HepG2 (cell line): ENCODE data around the gene ALDH4A1.

Source experiments
- CREB1 ChIP-seq, 2 experiments: fragments of 450-650 bp in 1 of 2; IDR thresholded peaks; 2 replicates each; pipeline ENCODE4 v1.6.1; 2016 to 2017; ENCODE audit warnings: control low read depth in 1 of 2, mild to moderate bottlenecking in 1 of 2, missing compliant biosample characterization in 1 of 2, missing genetic modification characterization in 1 of 2
- FUBP1 ChIP-seq: sonication (generic); formaldehyde crosslinking; IDR thresholded peaks from 2 replicates; pipeline ENCODE4 v1.5.1; 2020; ENCODE audit warnings: missing genetic modification reagents, mild to moderate bottlenecking, borderline replicate concordance
- GZF1 ChIP-seq: sonication (generic); formaldehyde crosslinking; IDR thresholded peaks from 2 replicates; pipeline ENCODE4 v1.5.1; 2020; ENCODE audit warnings: mild to moderate bottlenecking, missing genetic modification reagents
- HCFC1 ChIP-seq: fragments of 150-350 bp; IDR thresholded peaks from 2 replicates; pipeline ENCODE4 v1.6.1; 2014; ENCODE audit warnings: low read depth, low read length
- HMGA1 ChIP-seq: sonication (generic); formaldehyde crosslinking; conservative IDR thresholded peaks from 2 replicates; pipeline ENCODE4 v1.4.0; 2020; ENCODE audit warnings: missing genetic modification reagents
- ZNF615 ChIP-seq: sonication (generic); formaldehyde crosslinking; IDR thresholded peaks from 2 replicates; pipeline ENCODE4 v1.5.0; 2020; ENCODE audit warnings: mild to moderate bottlenecking, missing genetic modification reagents, borderline replicate concordance
- TF ChIP-seq, protein P1 (sequence below): sonication (generic); formaldehyde crosslinking; IDR thresholded peaks from 2 replicates; pipeline ENCODE4 v1.5.0; 2020; ENCODE audit warnings: mild to moderate bottlenecking, missing genetic modification reagents, moderate library complexity
- TF ChIP-seq, protein P2 (sequence below): sonication (generic); formaldehyde crosslinking; IDR thresholded peaks from 2 replicates; pipeline ENCODE4 v1.9.0; 2021; ENCODE audit warnings: missing genetic modification reagents, borderline replicate concordance
- TF ChIP-seq, protein P3 (sequence below): IDR thresholded peaks from 2 replicates; pipeline ENCODE4 v1.6.1; 2016; ENCODE audit warnings: missing compliant biosample characterization, missing genetic modification reagents, borderline replicate concordance

DNA sequence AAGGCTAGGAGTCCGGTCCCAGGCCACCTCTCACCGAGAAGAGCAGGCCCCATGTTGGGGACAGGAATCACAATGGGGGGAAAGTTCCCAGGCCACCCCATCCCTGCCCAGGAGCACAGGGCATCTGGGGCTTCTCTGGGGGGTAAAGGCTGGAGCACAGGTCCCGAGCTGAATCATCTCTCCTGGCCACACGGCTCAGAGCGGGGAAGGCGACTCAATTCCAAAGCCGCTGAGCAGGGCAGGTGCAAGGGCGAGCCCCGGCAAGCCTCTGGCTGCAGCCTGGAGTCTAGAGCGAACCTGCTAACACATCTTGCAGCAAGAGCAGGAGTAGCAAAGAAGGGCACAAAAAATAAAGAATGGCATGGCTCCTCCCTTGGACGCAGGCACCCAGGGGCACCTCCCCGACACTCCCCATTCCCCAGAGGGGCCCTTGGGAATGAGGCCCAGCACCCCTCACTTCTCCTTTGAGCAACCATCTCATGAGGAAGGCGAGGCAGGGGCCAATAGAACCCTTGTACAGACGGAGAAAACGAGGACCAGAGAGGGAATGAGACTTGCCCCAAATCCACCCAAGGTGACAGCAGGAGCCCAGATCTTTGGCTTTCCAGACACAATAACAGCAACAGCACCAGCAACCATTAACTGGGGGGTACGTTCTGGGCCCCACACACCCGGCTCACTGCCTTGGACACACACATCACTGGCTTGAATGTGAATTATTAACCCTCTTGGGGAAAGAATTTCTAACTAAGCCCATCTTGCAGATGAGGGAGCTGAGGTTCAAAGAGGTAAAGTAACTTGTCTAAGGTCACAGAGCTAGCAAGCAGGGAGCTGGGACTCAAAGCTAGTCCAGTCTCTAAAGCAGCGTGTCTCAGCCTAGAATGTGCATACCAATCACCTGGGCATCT is 20.7 kb upstream of the ALDH4A1 start:
- TF ChIP-seq HMGA1 (CRISPR knock-in tag) (no peak), ZNF615 (CRISPR knock-in tag) (no peak), HCFC1 (no peak), GZF1 (no peak), FUBP1 (CRISPR knock-in tag) (no peak), CREB1 (IDR thresholded peaks at IDR 0.05) (no peak), CREB1 (CRISPR knock-in tag; IDR thresholded peaks at IDR 0.05) (no peak)
- TF ChIP-seq, protein P1, sequence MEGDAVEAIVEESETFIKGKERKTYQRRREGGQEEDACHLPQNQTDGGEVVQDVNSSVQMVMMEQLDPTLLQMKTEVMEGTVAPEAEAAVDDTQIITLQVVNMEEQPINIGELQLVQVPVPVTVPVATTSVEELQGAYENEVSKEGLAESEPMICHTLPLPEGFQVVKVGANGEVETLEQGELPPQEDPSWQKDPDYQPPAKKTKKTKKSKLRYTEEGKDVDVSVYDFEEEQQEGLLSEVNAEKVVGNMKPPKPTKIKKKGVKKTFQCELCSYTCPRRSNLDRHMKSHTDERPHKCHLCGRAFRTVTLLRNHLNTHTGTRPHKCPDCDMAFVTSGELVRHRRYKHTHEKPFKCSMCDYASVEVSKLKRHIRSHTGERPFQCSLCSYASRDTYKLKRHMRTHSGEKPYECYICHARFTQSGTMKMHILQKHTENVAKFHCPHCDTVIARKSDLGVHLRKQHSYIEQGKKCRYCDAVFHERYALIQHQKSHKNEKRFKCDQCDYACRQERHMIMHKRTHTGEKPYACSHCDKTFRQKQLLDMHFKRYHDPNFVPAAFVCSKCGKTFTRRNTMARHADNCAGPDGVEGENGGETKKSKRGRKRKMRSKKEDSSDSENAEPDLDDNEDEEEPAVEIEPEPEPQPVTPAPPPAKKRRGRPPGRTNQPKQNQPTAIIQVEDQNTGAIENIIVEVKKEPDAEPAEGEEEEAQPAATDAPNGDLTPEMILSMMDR (CRISPR knock-in tag) = no peak
- TF ChIP-seq, protein P2, sequence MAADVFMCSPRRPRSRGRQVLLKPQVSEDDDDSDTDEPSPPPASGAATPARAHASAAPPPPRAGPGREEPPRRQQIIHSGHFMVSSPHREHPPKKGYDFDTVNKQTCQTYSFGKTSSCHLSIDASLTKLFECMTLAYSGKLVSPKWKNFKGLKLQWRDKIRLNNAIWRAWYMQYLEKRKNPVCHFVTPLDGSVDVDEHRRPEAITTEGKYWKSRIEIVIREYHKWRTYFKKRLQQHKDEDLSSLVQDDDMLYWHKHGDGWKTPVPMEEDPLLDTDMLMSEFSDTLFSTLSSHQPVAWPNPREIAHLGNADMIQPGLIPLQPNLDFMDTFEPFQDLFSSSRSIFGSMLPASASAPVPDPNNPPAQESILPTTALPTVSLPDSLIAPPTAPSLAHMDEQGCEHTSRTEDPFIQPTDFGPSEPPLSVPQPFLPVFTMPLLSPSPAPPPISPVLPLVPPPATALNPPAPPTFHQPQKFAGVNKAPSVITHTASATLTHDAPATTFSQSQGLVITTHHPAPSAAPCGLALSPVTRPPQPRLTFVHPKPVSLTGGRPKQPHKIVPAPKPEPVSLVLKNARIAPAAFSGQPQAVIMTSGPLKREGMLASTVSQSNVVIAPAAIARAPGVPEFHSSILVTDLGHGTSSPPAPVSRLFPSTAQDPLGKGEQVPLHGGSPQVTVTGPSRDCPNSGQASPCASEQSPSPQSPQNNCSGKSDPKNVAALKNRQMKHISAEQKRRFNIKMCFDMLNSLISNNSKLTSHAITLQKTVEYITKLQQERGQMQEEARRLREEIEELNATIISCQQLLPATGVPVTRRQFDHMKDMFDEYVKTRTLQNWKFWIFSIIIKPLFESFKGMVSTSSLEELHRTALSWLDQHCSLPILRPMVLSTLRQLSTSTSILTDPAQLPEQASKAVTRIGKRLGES (CRISPR knock-in tag) = no peak
- TF ChIP-seq, protein P3, sequence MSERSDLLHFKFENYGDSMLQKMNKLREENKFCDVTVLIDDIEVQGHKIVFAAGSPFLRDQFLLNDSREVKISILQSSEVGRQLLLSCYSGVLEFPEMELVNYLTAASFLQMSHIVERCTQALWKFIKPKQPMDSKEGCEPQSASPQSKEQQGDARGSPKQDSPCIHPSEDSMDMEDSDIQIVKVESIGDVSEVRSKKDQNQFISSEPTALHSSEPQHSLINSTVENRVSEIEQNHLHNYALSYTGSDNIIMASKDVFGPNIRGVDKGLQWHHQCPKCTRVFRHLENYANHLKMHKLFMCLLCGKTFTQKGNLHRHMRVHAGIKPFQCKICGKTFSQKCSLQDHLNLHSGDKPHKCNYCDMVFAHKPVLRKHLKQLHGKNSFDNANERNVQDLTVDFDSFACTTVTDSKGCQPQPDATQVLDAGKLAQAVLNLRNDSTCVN (CRISPR knock-in tag) = no peak
